Sigmoid colon (tissue), 7 donors: ENCODE data around the gene DOK6. TPM values are rescaled to one million over a fixed set of nuclear protein-coding genes. Genes with fewer than 3 reads are reported as not detected.

Source experiments
- DNase-seq: peaks from one replicate; pipeline ENCODE4 v3.0.0-alpha.2; 2019
- H3K27ac ChIP-seq, 4 donors: fragments of 200-600 bp; sonication (generic); one replicate each; pipeline ENCODE4 v1.5.1; 2016 to 2019; ENCODE audit warnings: mild to moderate bottlenecking in 1 of 4
- H3K27me3 ChIP-seq, 3 donors: fragments of 200-600 bp; sonication (generic); one replicate each; pipeline ENCODE4 v1.5.1; 2019; ENCODE audit warnings: mild to moderate bottlenecking in 1 of 3
- H3K36me3 ChIP-seq, 4 donors: fragments of 200-600 bp; sonication (generic); one replicate each; pipeline ENCODE4 v1.5.1; 2016 to 2019
- H3K4me1 ChIP-seq, 4 donors: fragments of 200-600 bp; sonication (generic); one replicate each; pipeline ENCODE4 v1.5.1; 2017 to 2019
- H3K4me3 ChIP-seq, 4 donors: fragments of 200-600 bp; sonication (generic); one replicate each; pipeline ENCODE4 v1.5.1; 2017 to 2019; ENCODE audit warnings: mild to moderate bottlenecking in 2 of 4, moderate library complexity in 1 of 4
- H3K9me3 ChIP-seq, 4 donors: fragments of 200-600 bp in 3 of 4; sonication (generic) in 3 of 4; one replicate each; pipeline versions ENCODE4 v1.5.1 to v1.6.1; 2013 to 2019
- EP300 ChIP-seq, 4 donors: sonication (generic); formaldehyde crosslinking; IDR thresholded peaks; one replicate each; pipeline ENCODE4 v1.6.1; 2017; ENCODE audit warnings: antibody characterized with exemption in 4 of 4
- POLR2A ChIP-seq, 2 donors: fragments of 450-650 bp; IDR thresholded peaks; one replicate each; pipeline ENCODE4 v1.6.1; 2016; ENCODE audit warnings: antibody characterized with exemption in 2 of 2, mild to moderate bottlenecking in 2 of 2, moderate library complexity in 2 of 2
- POLR2AphosphoS5 ChIP-seq, 4 donors: sonication (generic); formaldehyde crosslinking; IDR thresholded peaks; one replicate each; pipeline ENCODE4 v1.6.1; 2017; ENCODE audit warnings: antibody characterized with exemption in 4 of 4
- WGBS, 2 donors: extraction: QIAGEN DNeasy Blood & Tissue Kit; methylation state at CpG; one replicate each; pipeline ENCODE4 v1.1.7; 2013; 5-methylcytosine and 5-hydroxymethylcytosine counted together
- intact Hi-C: fragments of 100-400 bp; cut with DNase I; formaldehyde crosslinking; loops from one replicate; pipeline ENCODE4 v1.15.1; 2023
- polyA plus RNA-seq, 3 donors: library from polyadenylated mRNA; stranded (reverse); fragments of 200-250 nt; gene quantifications; one replicate each; pipeline ENCODE4 v1.2.3, GENCODE V29; 2013
- total RNA-seq, 4 donors: library from RNA; depleted of rRNA; stranded (reverse); fragments of >200 nt; gene quantifications; one replicate each; pipeline ENCODE4 v1.1.0, GENCODE V29; 2016
- TF ChIP-seq, protein P1 (sequence below), 4 experiments: fragments of 450-650 bp in 3 of 4; fragments of 200-600 bp in 1 of 4; IDR thresholded peaks; one replicate each; pipeline ENCODE4 v1.5.1; 2016 to 2019; ENCODE audit warnings: antibody characterized with exemption in 4 of 4, mild to moderate bottlenecking in 3 of 4, moderate library complexity in 2 of 4
- donor health status: healthy with polysubstance abuse.
- donor health status: Bipolar disorder and iron deficiency.
- donor health status: healthy.

Gene DOK6
- total and polyA plus RNA-seq, 7 donors = under 0.01 to 1.9 (median 0.95) TPM

- WGBS, 2 donors = 53 to 56% methylated on average over 3 of the region's 3 CpGs
- intact Hi-C loops = no loop called here
Observed at GRCh38 chr18:69556228-69556627, 155.5 kb downstream of the DOK6 start.

GRCh38 chr18:69557282-69557681 is 156.6 kb downstream of the DOK6 start:
- 25 to 64% methylated on average over 4 of the region's 4 CpGs for WGBS, 2 donors
- Histone ChIP-seq H3K4me1 (no peaks in the 10 kb centered on the region), H3K4me3 (no peak overlapping the region), H3K36me3 (no peaks in the 10 kb centered on the region), H3K27me3 (no peaks in the 10 kb centered on the region), H3K9me3 (no peaks in the 10 kb centered on the region), H3K27ac (no peak overlapping the region)
- TF ChIP-seq POLR2AphosphoS5 (IDR thresholded peaks at IDR 0.05) (no peak), EP300 (IDR thresholded peaks at IDR 0.05) (no peak), POLR2A (IDR thresholded peaks at IDR 0.05) (no peak)
- TF ChIP-seq, protein P1, sequence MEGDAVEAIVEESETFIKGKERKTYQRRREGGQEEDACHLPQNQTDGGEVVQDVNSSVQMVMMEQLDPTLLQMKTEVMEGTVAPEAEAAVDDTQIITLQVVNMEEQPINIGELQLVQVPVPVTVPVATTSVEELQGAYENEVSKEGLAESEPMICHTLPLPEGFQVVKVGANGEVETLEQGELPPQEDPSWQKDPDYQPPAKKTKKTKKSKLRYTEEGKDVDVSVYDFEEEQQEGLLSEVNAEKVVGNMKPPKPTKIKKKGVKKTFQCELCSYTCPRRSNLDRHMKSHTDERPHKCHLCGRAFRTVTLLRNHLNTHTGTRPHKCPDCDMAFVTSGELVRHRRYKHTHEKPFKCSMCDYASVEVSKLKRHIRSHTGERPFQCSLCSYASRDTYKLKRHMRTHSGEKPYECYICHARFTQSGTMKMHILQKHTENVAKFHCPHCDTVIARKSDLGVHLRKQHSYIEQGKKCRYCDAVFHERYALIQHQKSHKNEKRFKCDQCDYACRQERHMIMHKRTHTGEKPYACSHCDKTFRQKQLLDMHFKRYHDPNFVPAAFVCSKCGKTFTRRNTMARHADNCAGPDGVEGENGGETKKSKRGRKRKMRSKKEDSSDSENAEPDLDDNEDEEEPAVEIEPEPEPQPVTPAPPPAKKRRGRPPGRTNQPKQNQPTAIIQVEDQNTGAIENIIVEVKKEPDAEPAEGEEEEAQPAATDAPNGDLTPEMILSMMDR (IDR thresholded peaks at IDR 0.05) = no peak
- no peak for DNase-seq
- intact Hi-C loops = no loop called here

More at GRCh38 chr18:69556228-69556627, 155.5 kb downstream of the DOK6 start:
- Histone ChIP-seq H3K36me3 (no peaks in the 10 kb centered on the region), H3K9me3 (no peaks in the 10 kb centered on the region), H3K4me3 (no peak overlapping the region), H3K27me3 (no peaks in the 10 kb centered on the region), H3K4me1 (no peaks in the 10 kb centered on the region), H3K27ac (no peak overlapping the region)
- no peak for DNase-seq
- TF ChIP-seq POLR2A (IDR thresholded peaks at IDR 0.05) = no peak
- TF ChIP-seq EP300 (IDR thresholded peaks at IDR 0.05) = no peak

DNA sequence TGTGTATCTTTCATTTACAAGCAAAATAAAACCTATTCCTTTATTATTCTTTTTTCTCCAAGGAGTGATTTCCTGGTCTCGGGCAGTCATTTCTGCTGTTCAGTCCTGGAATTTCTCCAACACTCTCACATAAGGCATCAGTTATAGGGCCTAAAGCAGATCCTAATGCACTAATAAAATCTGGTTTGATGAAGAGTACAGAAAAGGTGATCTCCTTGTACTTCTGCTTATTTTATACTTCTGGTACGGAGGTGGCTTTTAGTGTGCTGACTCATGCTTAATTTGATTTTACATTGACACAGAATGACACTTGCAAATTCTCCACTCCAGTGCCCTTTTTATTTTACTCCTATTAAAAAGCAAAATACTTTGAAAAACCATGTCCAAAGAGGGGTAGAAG is 157.4 kb downstream of the DOK6 start:
- Histone ChIP-seq H3K36me3 (no peaks in the 10 kb centered on the region), H3K4me1 (no peaks in the 10 kb centered on the region), H3K27ac (no peak overlapping the region), H3K9me3 (no peaks in the 10 kb centered on the region), H3K27me3 (no peaks in the 10 kb centered on the region), H3K4me3 (no peak overlapping the region)
- WGBS, 2 donors = 21 to 45% methylated on average over 2 of the region's 2 CpGs
- intact Hi-C loops = no loop called here
- TF ChIP-seq POLR2A (IDR thresholded peaks at IDR 0.05) (no peak), EP300 (IDR thresholded peaks at IDR 0.05) (no peak), POLR2AphosphoS5 (IDR thresholded peaks at IDR 0.05) (no peak)
- TF ChIP-seq, protein P1 (IDR thresholded peaks at IDR 0.05) = no peak
- DNase-seq = no peak

DNA sequence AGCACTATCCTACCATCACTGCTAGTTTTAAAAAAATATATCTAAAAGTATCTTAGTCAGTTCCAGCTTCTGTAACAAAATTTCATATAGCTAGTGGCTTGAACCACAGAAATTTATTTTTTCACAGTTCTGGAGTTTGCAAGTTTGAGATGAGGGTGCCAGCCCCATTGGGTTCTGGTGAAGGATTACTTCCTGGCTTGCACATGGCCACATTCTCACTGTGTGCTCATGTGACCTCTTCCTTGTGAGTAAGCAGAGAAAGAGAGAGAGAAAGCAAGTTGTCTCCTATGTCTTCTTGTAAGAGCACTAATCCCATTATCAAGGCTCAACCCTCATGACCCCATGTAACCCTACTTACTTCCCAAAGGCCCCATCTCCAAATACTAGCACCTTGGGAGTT is 158.9 kb downstream of the DOK6 start:
- H3K36me3 ChIP-seq = no peaks in the 10 kb centered on the region
- intact Hi-C loops = no loop called here
- no peak overlapping the region for H3K4me3 ChIP-seq
- H3K9me3 ChIP-seq = no peaks in the 10 kb centered on the region
- H3K27me3 ChIP-seq = no peaks in the 10 kb centered on the region
- H3K27ac ChIP-seq = no peak overlapping the region
- no peaks in the 10 kb centered on the region for H3K4me1 ChIP-seq
- TF ChIP-seq POLR2A (IDR thresholded peaks at IDR 0.05) = no peak
- no peak for TF ChIP-seq POLR2AphosphoS5 (IDR thresholded peaks at IDR 0.05)
- TF ChIP-seq EP300 (IDR thresholded peaks at IDR 0.05) = no peak
- TF ChIP-seq, protein P1 (IDR thresholded peaks at IDR 0.05) = no peak
- no peak for DNase-seq

DNA sequence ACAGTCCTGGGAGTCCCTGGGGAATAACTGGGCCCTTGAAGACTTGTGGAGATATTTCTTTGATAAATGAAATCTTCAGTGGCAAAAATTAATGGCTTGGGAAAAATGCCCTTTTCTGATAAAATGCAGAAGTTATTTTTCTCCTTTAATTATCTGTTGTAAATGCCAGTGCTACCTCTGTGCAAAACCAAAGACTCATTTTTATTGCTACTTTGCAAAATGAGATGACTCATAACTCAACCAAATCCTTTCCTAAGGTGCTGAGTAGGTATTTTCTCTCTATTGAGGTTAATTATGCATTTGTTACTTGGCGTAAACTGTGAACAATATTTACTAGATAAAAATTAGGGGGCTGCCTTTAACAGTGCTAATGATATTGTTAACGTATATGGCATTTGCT is 163.9 kb downstream of the DOK6 start:
- no peak for TF ChIP-seq EP300 (IDR thresholded peaks at IDR 0.05)
- no peak for TF ChIP-seq POLR2A (IDR thresholded peaks at IDR 0.05)
- no peak for TF ChIP-seq POLR2AphosphoS5 (IDR thresholded peaks at IDR 0.05)
- TF ChIP-seq, protein P1 (IDR thresholded peaks at IDR 0.05) = no peak
- no peaks in the 10 kb centered on the region for H3K4me1 ChIP-seq
- 93 to 94% methylated on average over 2 of the region's 2 CpGs for WGBS, 2 donors
- no peaks in the 10 kb centered on the region for H3K36me3 ChIP-seq
- DNase-seq = no peak
- H3K4me3 ChIP-seq = no peak overlapping the region
- no peaks in the 10 kb centered on the region for H3K27me3 ChIP-seq
- peaks cover 0 to 2% (median 0%) of the 10 kb centered on the region in 4 donors for H3K9me3 ChIP-seq
- intact Hi-C loops = no loop called here
- no peak overlapping the region for H3K27ac ChIP-seq
